Muscle layer of duodenum (tissue), 2 donors: ENCODE results near the gene NR3C2.

ENCODE experiments used
- H3K27ac ChIP-seq: one replicate; pipeline ENCODE4 v1.7.0; 2013; ENCODE audit warnings: mild to moderate bottlenecking, low read length
- H3K27me3 ChIP-seq: one replicate; pipeline ENCODE4 v1.7.0; 2013; ENCODE audit warnings: low read depth, mild to moderate bottlenecking, control low read depth, low read length
- H3K36me3 ChIP-seq, 2 donors: one replicate each; pipeline ENCODE4 v1.7.0; 2013; ENCODE audit warnings: low read length in 2 of 2, control low read depth in 1 of 2, mild to moderate bottlenecking in 1 of 2; ENCODE audit not compliant: insufficient read depth in 2 of 2, control insufficient read depth in 1 of 2
- H3K4me1 ChIP-seq, 2 donors: one replicate each; pipeline ENCODE4 v1.7.0; 2013; ENCODE audit warnings: low read length in 2 of 2, mild to moderate bottlenecking in 2 of 2, control low read depth in 1 of 2, moderate library complexity in 1 of 2; ENCODE audit not compliant: insufficient read depth in 2 of 2, control insufficient read depth in 1 of 2
- H3K4me3 ChIP-seq, 2 donors: one replicate each; pipeline ENCODE4 v1.7.0; 2013; ENCODE audit warnings: low read length in 2 of 2, low read depth in 1 of 2, mild to moderate bottlenecking in 1 of 2
- H3K9me3 ChIP-seq, 2 donors: one replicate each; pipeline ENCODE4 v1.7.0; 2013; ENCODE audit warnings: low read length in 2 of 2, control low read depth in 1 of 2, mild to moderate bottlenecking in 1 of 2; ENCODE audit not compliant: control insufficient read depth in 1 of 2
- donor health status: healthy.

The NR3C2 gene

DNA sequence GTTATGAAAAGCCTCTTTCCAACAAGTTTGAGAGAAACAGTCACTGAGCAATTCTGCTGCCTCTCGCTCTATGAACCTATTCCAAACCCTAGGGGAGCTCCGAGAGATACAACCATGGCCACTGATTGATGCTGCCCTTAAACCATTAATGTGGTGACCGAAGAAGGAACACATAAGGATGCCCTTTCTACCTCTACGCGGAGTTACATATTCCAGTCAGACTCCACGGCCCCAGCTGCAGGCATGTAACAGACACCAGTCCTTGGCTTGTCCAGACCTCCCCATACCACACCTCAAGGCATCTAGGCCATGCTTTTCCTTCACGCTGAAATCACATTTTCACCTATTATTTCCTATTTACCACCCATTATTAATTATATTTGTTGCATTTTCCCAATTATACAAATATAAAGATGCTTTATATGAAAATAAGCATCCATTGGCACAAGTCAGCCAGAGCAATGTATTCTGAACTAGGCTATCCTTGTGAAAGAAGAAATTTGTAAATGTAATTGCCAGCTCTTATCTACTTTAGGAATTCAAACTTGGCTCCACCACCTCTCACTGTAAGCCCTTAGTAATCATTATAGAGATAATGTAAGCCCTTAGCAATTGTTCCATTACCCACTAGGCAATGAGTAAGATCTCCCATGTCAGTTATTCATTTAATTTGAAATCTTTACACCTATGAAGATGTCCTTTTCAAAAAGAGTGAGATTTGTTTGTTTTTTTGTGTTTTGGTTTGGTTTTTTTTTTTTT, 338.4 kb downstream of the NR3C2 start:
- H3K27me3 ChIP-seq: no peaks in the 10 kb centered on the region
- H3K27ac ChIP-seq: no peak overlapping the region
- H3K36me3 ChIP-seq: peaks cover 5 to 21% of the 10 kb centered on the region in 2 donors
- H3K9me3 ChIP-seq: peaks cover 0 to 2% of the 10 kb centered on the region in 2 donors
- H3K4me1 ChIP-seq: no peaks in the 10 kb centered on the region
- H3K4me3 ChIP-seq: no peak overlapping the region

GRCh38 chr4:148101790-148102189, 340.4 kb downstream of the NR3C2 start:
- Histone ChIP-seq H3K36me3 (peaks cover 0 to 10% of the 10 kb centered on the region in 2 donors), H3K27me3 (no peaks in the 10 kb centered on the region), H3K27ac (no peak overlapping the region), H3K9me3 (peaks cover 0 to 2% of the 10 kb centered on the region in 2 donors), H3K4me1 (no peaks in the 10 kb centered on the region), H3K4me3 (no peak overlapping the region)

DNA sequence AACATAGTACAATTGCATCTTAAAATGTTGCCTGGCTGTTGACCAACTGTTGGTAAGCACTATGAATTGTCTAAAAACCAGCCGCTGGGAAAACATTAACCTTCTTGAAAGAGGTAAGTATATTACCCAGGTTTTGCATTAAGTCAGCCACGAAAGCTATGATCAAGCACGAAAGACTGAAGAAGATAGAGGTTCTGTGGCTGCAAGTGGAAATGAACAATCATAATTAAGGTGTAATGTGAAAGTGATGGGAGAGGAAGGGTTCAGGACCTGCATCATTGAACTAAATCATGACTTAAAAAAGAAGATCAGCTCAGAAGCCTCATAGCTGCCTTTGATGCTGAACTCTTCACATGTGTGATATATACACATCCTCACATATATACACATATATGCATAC, 341.0 kb downstream of the NR3C2 start:
- H3K4me3 ChIP-seq: no peak overlapping the region
- H3K9me3 ChIP-seq: no peaks in the 10 kb centered on the region
- H3K27ac ChIP-seq: no peak overlapping the region
- peaks cover 0 to 10% of the 10 kb centered on the region in 2 donors for H3K36me3 ChIP-seq
- no peaks in the 10 kb centered on the region for H3K4me1 ChIP-seq
- H3K27me3 ChIP-seq: no peaks in the 10 kb centered on the region

- Histone ChIP-seq H3K4me1 (peaks cover 0 to 7% of the 10 kb centered on the region in 2 donors), H3K36me3 (no peaks in the 10 kb centered on the region), H3K27ac (no peak overlapping the region), H3K9me3 (no peaks in the 10 kb centered on the region), H3K27me3 (no peaks in the 10 kb centered on the region), H3K4me3 (no peak overlapping the region)
These were observed 344.4 kb downstream of the NR3C2 start for GRCh38 chr4:148097801-148098200.

DNA sequence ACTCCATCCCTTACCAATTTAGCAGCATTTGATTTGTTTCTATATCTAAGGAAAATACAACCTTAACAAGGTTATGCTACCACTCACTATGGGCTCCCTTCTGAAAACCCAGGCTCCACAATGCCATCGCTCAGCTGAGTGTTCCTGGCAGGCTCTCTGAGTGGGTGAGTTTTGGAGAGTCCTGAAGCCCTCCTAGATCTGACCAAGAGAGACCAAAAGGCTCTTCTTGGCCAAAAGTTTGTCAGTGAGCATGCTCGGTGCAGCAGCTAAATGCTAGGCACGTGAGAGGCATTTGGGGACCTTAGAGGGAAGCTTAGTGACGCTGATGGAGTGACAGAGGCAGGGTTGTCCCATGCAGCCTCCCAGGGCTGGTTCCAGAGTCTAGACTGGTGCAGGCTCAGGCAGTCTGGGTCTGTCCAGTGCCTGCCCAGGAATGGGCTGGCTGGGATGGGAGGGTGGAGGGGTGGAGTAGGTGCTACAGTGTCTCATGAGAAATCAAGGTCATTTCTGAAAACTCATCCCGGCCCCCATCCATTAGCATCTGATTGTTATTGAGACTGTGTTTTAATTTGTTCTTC, 346.8 kb downstream of the NR3C2 start:
- no peak overlapping the region for H3K4me3 ChIP-seq
- no peaks in the 10 kb centered on the region for H3K27me3 ChIP-seq
- H3K36me3 ChIP-seq: no peaks in the 10 kb centered on the region
- no peak overlapping the region for H3K27ac ChIP-seq
- H3K9me3 ChIP-seq: no peaks in the 10 kb centered on the region
- H3K4me1 ChIP-seq: peaks cover 0 to 7% of the 10 kb centered on the region in 2 donors

GRCh38 chr4:148094149-148094548, 348.1 kb downstream of the NR3C2 start:
- Histone ChIP-seq H3K4me3 (no peak overlapping the region), H3K9me3 (no peaks in the 10 kb centered on the region), H3K27me3 (no peaks in the 10 kb centered on the region), H3K4me1 (peaks cover 0 to 7% of the 10 kb centered on the region in 2 donors), H3K27ac (no peak overlapping the region), H3K36me3 (no peaks in the 10 kb centered on the region)

DNA sequence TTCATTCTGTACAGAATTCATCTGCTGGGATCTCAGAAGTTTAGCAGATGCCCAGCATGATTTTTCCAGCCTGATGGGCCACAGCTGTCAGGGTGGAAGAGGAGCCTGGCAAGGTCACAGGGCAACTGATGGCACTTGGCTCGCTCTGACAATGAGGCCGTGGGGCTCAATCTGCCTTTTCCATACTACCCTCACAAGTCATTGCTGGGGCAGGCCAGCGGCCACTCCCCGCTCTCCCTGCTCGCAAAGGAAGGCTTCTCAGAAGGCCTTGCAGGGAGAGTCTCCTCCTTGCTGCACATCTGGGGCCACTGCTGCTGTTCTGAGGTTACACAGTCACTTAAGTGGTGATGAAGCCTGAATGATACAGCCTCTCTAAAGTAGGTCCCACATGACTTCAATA, 349.1 kb downstream of the NR3C2 start:
- Histone ChIP-seq H3K36me3 (no peaks in the 10 kb centered on the region), H3K4me1 (peaks cover 0 to 7% of the 10 kb centered on the region in 2 donors), H3K9me3 (no peaks in the 10 kb centered on the region), H3K4me3 (no peak overlapping the region), H3K27me3 (no peaks in the 10 kb centered on the region), H3K27ac (no peak overlapping the region)

DNA sequence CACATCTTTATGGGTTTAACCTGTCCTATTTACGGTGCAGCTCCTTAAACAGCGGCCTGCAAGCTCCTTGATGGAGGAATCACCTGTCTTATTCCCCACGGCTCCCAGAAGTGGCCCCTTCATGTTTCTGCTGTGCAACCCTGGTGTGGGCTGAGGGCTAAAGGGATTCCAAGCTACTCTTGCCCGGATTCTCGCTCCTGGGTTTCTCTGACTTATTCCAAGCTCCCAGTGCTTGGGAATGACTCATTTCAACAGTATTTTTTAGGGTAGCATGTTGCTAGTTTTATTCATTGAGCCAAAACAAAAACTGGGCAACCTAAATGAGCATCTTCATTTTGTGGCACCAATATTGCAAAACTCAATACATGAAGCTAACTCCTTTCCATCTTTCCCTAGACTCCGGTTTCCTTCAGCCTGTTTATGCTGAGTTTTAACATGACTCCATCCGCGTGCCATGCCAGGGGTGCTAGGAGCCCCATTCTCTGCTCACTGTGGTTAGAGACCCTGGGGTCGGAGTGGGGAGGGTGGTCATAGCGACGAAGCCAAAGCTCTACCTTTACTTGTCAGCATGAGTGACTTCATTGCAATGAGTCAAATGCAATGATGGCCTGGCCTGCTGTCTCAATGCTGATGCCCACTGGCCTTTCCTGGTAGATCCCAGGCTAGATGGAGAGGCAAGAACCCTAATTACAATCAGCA, 349.7 kb downstream of the NR3C2 start:
- no peak overlapping the region for H3K27ac ChIP-seq
- H3K4me3 ChIP-seq: no peak overlapping the region
- H3K27me3 ChIP-seq: no peaks in the 10 kb centered on the region
- no peaks in the 10 kb centered on the region for H3K9me3 ChIP-seq
- peaks cover 0 to 7% of the 10 kb centered on the region in 2 donors for H3K4me1 ChIP-seq
- no peaks in the 10 kb centered on the region for H3K36me3 ChIP-seq

DNA sequence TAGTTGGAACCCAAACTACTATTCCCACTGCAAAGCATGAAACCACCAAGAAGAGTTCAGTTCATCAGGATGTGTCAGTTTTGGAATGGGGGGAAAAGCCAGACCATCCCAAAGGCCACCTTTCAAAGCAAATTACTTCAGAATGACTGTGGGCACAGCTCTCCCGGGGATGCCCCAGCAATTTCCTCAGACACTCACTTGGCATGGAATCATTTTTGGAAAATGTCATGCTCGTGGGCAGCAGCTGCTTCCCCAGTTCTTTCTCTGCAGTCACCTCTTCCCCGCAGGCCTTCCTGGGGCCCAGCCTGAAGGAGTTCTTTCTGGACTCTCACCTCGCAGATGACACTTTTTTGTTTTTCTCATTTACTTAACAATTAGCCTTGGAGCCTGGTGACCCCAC, 350.3 kb downstream of the NR3C2 start:
- H3K27me3 ChIP-seq: no peaks in the 10 kb centered on the region
- H3K27ac ChIP-seq: no peak overlapping the region
- no peak overlapping the region for H3K4me3 ChIP-seq
- H3K36me3 ChIP-seq: no peaks in the 10 kb centered on the region
- H3K4me1 ChIP-seq: peaks cover 0 to 7% of the 10 kb centered on the region in 2 donors
- H3K9me3 ChIP-seq: no peaks in the 10 kb centered on the region

DNA sequence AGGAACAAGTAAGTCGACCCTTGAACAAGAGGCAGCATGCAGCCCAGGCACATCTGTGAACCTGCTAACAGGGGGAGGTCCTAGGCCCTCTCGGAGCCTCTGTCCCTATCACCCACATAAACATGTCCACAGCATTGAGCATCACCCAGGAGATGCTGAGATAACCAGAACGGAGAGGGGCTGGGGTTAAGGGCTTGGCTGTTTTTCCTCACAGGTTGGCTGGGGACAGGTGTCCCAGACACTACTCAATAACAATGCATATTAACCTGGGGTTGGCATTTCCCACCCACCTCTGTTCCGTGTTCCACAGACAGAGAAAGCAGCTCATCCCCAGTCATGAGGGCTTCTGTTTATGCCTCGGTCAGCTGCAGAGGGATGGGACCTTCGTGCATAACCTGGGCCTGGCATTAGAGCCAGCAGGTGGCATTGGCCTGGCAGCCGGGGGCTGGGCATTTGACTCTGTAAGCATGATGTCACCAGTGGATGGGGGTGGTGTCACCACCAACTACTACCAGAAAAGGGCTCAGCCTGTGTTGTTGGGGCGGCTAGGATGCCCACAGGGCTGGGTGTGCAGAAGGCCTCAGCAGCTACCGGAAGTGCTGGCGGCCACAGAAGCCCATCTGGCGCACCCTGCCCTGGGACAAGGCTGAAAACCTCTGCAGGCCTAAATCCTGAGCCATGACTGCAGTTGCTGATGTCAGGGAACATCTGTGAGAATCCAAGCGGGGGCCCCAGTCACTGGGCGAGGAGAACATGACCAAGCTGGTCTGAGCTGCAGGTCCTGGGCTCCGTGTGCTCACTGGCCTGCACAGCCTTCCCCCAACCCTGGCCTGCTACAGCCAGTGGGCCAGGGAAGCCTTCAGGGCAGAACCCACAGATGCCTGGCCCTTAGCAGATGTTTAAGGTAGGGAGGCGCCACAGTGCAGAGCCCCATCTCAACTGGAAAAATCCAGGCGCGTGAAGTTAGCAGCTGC, 351.4 kb downstream of the NR3C2 start:
- no peak overlapping the region for H3K4me3 ChIP-seq
- H3K36me3 ChIP-seq: no peaks in the 10 kb centered on the region
- no peaks in the 10 kb centered on the region for H3K27me3 ChIP-seq
- H3K9me3 ChIP-seq: no peaks in the 10 kb centered on the region
- peaks cover 0 to 7% of the 10 kb centered on the region in 2 donors for H3K4me1 ChIP-seq
- H3K27ac ChIP-seq: no peak overlapping the region

DNA sequence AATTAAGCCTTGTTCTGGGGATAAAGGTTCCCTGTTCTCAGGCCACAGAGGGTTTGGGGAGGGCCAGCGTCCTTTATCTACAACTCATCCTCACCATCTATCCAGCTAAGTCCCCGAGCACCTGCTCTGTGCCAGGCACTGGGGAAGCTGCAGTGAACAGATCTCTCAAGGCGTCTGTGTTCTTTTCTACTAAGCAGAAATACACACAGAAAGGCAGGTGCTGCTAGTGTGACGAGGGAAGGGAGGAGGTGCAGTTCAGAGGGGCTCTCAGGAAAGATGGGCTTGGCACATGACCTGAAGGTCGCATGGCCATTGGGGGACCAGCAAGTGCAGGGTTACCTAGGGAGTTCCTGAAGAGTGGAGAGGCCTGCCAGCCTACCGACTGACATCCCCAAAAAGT, 352.2 kb downstream of the NR3C2 start:
- Histone ChIP-seq H3K27me3 (no peaks in the 10 kb centered on the region), H3K36me3 (no peaks in the 10 kb centered on the region), H3K4me1 (peaks cover 0 to 7% of the 10 kb centered on the region in 2 donors), H3K4me3 (no peak overlapping the region), H3K27ac (no peak overlapping the region), H3K9me3 (no peaks in the 10 kb centered on the region)
